SIG-M5 treated with dmso at 0.1 percent for 504 hours (cell line): ENCODE data around the gene TMEM109.
A peak's percentile ranks its signal among the peaks of the same experiment; 100 is the strongest.
"Not testable (repeated sequence)": the region's sequence is repeated elsewhere in the genome, so short reads cannot be mapped to it uniquely, and the experiment has no call there.

Experiments used
- DNase-seq: peaks from one replicate; lab custom pipeline; 2025; ENCODE audit not compliant: unreplicated experiment; lab: John Stamatoyannopoulos, UW

TMEM109 gene

GRCh38 chr11:60909680-60910280 lies 4.2 kb upstream of the TMEM109 start:
- DNase-seq: not testable (repeated sequence)

GRCh38 chr11:60910281-60910687 lies 3.7 kb upstream of the TMEM109 start:
- peak; percentile 80 for DNase-seq

- peak; percentile 22 for DNase-seq
These were observed 3.1 kb upstream of the TMEM109 start for GRCh38 chr11:60910711-60911380.

- DNase-seq: no peak
These were observed 1.6 kb upstream of the TMEM109 start for GRCh38 chr11:60912223-60912850.

- DNase-seq: no peak
These were observed 968 bp upstream of the TMEM109 start for GRCh38 chr11:60912851-60913528.

GRCh38 chr11:60914633-60915247 lies 782 bp downstream of the TMEM109 start:
- peak; percentile 17 for DNase-seq

GRCh38 chr11:60915248-60915914 lies 1.4 kb downstream of the TMEM109 start:
- peak; percentile 76 for DNase-seq

GRCh38 chr11:60916669-60917206 lies 2.8 kb downstream of the TMEM109 start:
- no peak for DNase-seq

- DNase-seq: no peak
These were observed 3.3 kb downstream of the TMEM109 start for GRCh38 chr11:60917267-60917666.

- no peak for DNase-seq
These were observed 4.4 kb downstream of the TMEM109 start for GRCh38 chr11:60918251-60918938.

- DNase-seq: no peak
These were observed 4.9 kb downstream of the TMEM109 start for GRCh38 chr11:60918939-60919265.

GRCh38 chr11:60919320-60919719 lies 5.4 kb downstream of the TMEM109 start:
- DNase-seq: peak; percentile 22

GRCh38 chr11:60919956-60920355 lies 6.0 kb downstream of the TMEM109 start:
- DNase-seq: no peak

GRCh38 chr11:60921259-60921658 lies 7.3 kb downstream of the TMEM109 start:
- DNase-seq: no peak

- no peak for DNase-seq
These were observed 7.9 kb downstream of the TMEM109 start for GRCh38 chr11:60921777-60922335.

- no peak for DNase-seq
These were observed 8.9 kb downstream of the TMEM109 start for GRCh38 chr11:60922906-60923305.

GRCh38 chr11:60923326-60923725 lies 9.4 kb downstream of the TMEM109 start:
- no peak for DNase-seq

- no peak for DNase-seq
These were observed 9.8 kb downstream of the TMEM109 start for GRCh38 chr11:60923800-60924109.

GRCh38 chr11:60924110-60924905 lies 10.3 kb downstream of the TMEM109 start, which contains the start of gene TMEM132A:
TSS of gene TMEM132A (plus strand) at chr11:60924460. CDS start at chr11:60924634, 174 bp downstream.
- DNase-seq: no peak
